OCI-M2 (cell line): ENCODE measurements around the gene COL26A1.
"Not testable (repeated sequence)": the region's sequence is repeated elsewhere in the genome, so short reads cannot be mapped to it uniquely, and the experiment has no call there.

Experiments
- DNase-seq: peaks from one replicate; lab custom pipeline; 2025; ENCODE audit not compliant: unreplicated experiment; lab: John Stamatoyannopoulos, UW

Gene COL26A1

DNA sequence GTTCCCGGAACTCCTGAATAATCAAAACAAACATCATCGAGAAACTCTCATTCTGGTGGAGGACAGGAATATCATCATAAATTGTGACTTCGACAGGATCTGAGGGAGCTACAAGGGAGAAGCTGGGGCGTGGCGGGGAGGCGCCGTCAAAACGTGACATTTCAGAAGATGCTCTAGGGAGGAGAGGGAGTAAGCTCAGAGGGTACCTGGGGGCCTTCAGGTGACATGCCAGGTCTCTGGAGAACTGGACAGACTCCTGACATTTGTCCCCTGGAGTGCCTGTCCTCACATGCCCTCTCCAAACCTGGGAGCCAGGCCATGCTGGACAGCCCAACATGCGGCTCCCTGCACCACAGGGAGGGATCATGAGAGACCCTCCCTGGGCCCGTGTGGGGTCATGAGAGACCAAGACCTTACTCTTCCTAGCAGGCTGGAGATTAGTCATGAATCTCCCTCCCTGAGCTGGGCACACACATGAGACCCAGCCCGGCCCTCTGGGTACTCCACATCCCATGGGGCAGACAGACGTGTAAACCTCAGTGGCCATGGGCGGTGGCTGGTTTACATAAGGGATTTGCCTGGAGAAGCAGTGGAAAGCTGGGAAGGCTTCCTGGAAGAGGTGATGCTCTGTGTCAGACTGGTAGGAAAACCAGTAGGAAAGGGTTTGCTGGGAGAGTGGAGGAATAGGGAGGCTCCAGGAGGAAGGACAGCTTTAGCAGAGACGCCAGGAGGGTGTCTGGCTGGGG, 185.4 kb downstream of the COL26A1 start:
- no peak for DNase-seq

DNA sequence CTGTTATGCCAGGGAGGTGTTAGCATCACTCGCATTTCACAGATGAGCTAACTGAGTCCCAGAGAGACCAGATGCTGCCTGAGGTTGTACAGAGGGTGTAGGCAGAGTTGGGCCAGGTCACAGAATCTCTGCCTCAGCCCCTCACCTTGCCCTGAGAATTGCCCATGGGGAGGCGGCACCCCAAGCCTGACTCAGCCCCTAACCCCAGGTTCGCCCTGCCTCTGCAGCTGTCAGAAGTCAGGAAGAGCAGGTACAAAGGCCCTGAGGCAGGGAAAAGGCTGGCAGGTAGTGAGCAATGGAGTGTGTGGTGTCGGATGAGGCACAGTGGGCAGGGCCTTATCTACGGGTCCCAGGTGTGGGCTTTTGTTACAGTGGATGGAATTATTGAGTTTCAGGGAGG, 187.1 kb downstream of the COL26A1 start:
- DNase-seq = no peak

GRCh38 chr7:101550641-101551541, 188.2 kb downstream of the COL26A1 start:
- DNase-seq = no peak

DNA sequence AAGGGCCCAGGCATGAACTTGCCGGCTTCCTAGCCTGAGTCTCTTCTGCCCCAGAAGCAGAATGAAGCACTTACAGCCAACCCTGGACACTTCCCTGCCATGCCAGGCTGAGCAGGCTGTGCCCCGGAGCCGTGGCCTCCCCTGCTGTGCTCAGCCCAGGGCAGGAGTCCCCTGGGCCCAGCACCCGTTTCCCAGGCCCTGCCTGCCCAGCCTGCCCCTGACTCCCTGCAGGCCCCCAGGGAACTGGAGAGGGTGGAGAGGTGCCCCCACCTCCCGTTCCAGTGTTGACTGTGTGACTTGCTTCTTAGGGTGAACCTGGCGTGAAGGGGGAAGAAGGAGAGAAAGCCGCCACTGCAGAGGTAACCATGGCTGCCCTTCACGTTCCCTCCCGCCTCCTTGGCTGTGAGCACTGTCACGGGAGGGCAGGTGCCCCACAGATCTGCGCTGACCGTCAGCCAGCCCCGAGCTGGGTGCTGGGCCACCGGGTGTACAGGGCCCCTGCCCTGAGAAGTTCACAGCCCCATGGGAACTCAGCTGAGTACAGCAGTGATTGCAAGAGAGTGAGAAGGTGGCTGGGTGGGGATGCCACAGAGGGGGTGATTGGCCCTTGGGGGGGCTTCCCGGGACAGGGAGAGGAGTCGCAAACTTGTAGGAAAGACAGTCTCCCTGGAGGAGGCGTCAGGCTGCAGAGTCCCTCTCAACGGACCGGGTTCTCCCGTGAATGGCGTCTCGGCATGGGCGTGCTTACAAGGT, 190.5 kb downstream of the COL26A1 start:
- DNase-seq = no peak

GRCh38 chr7:101553771-101554445, 191.2 kb downstream of the COL26A1 start:
- DNase-seq = no peak

DNA sequence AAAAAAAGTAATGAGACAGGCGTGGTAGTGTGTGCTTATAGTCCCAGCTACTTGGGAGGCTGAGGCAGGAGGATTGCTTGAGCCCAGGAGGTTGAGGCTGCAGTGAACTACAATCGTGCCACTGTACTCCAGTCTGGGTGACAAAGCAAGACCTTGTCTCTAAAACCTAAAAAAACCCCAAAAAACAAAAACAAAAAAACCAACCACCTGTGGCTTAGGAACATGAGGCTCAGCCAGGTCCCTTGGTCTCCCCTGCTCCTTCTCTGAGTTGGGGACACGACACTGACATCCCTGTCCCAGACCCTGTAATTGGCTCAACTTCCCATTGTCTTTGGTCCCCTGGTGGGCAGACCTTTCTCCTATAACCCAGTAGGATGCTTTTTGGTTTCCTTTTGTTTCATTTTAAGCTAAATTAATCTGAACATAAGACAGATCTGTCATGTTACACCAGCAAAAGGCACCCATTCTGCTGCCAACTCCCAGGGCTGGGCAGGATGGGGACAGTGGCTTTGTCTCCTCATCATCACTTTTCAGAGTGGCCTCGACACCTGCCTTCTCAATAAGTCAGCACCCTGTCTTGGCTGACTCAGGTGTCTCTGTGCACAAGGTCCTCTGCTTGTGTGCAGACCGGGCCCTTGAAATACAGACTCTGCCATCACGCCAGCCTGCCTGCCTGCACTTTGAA, 192.1 kb downstream of the COL26A1 start:
- DNase-seq = no peak

DNA sequence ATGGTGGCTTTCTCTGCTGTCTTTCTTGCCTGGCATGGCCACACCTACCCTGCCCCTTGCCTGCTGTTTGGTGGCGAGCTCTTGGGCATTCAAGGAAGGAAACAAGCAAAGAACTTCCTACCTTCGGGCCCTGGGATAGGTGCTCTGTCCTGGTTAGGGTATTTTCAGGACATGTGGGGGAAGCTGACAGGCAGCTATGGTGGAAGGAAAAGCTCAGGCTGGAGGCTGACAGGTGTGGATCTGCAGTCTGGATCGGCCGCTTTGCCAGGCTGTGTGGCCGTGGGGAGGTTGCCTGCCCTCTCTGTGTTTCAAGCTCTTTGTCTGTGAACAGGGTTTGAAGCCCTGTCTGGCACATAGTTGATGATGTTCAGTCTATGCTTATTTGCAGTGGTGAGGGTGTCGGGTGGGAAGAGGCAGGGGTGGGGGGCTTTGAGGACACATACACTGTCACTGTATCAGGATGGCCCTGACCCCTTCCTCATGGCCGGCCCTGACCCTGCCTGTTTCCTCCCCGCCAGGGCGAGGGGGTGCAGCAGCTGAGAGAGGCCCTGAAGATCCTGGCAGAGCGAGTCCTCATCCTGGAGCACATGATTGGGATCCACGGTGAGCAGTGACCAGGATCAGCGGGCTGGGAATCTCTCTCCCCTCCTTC, 192.7 kb downstream of the COL26A1 start:
- DNase-seq = no peak

GRCh38 chr7:101555921-101556275, 193.2 kb downstream of the COL26A1 start:
- no peak for DNase-seq

DNA sequence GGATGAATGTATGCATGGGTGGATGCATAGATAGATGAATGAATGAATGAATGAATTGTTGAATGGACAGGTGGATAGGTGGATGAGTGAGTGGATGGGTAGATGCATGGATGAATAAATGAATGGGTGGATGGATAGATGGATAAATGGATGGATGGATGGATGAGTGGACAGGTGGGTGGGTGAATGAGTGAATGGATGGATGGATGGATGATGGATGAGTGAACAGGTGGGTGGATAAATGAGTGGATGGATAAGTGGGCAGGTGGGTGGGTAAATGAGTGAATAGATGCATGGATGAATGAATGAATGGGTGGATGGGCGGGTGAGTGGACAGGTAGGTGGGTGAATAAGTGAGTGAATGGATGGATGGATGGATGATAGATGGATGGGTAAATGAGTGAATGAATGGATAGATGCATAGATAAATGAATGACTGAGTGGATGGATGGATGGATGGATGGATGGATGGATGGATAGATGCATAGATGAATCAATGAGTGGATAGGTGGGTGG, 193.8 kb downstream of the COL26A1 start:
- DNase-seq = no peak

GRCh38 chr7:101557421-101557820, 194.7 kb downstream of the COL26A1 start:
- no peak for DNase-seq

DNA sequence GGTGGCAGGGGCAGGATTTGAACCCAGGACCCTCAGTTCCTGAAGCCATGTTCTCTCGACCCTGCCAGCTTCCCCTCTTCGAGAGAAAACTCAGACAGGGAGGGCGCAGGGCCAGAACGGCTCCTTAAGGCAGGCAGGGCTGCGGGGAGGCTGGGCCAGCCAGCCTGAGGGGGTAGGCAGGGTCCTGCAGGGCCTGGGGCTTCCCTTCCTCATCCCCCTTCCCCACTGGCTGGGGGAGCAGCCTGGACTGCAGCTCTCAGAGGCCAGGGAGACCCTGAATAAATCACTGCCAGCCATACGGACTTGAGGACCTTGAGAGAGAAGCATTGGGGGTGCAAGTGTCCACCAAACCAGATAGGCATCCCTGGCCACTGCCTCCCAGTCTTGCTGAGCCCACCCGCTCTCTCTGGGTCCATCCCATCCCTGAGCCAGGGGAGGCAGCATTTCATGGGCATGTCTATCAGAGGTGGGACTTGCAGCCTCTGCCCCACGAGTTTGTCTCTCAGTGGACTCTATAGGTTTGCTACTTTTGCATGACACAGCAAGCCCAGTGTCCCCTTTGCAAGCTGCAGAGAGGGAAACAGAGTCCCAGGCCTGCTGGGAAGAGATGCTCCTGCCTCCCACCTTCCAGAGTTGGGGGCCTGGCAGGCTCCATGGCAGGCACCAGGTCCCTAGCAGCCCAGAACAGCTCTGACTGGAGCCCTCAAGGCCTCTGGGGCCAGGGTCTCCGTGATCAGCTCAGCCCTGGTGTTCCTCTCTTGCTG, 195.5 kb downstream of the COL26A1 start:
- DNase-seq = no peak

- DNase-seq = no peak
Measured at GRCh38 chr7:101558742-101559325, 196.2 kb downstream of the COL26A1 start.

DNA sequence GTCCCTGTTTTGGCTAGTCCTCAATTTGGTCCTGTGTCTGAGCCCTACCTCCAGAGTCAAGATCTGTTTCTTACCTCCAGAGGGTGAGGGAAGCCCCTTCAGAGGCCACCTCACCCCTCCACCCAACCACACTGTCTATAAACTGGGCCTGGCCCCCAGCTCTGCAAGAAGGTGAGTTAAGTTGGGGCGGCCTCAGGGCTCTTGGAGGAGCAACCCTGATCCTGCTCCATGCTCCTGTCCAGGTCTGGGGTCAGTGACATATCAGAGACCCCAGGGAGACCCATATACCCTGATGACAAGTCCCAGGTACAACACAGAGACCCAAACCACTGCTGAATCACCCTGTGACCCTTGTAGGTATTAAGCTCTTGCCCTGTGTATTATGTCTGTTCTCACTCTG, 196.9 kb downstream of the COL26A1 start:
- DNase-seq = no peak

GRCh38 chr7:101560021-101560420, 197.3 kb downstream of the COL26A1 start:
- DNase-seq = not testable (repeated sequence)

DNA sequence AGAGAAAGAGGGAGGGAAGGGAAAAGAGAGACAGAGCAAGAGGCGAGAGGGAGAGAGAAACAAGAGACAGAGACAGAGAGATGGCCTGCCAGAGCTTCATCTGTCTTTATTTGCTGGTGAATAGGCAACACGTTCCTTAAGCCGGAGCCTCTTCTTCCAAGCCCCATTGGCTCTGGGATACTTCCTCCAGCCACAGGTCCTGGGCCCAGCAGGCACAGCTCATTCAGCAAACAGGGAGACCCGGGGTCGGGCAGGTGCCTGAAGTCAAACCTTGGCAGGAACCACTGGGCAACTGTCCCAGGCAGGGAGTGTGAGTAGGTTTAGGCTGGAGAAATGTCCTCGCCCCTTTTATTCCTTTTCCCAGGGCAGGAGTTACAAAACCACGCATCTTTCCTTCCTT, 198.2 kb downstream of the COL26A1 start:
- DNase-seq = no peak

- DNase-seq = not testable (repeated sequence)
Measured at GRCh38 chr7:101561293-101561692, 198.6 kb downstream of the COL26A1 start.

DNA sequence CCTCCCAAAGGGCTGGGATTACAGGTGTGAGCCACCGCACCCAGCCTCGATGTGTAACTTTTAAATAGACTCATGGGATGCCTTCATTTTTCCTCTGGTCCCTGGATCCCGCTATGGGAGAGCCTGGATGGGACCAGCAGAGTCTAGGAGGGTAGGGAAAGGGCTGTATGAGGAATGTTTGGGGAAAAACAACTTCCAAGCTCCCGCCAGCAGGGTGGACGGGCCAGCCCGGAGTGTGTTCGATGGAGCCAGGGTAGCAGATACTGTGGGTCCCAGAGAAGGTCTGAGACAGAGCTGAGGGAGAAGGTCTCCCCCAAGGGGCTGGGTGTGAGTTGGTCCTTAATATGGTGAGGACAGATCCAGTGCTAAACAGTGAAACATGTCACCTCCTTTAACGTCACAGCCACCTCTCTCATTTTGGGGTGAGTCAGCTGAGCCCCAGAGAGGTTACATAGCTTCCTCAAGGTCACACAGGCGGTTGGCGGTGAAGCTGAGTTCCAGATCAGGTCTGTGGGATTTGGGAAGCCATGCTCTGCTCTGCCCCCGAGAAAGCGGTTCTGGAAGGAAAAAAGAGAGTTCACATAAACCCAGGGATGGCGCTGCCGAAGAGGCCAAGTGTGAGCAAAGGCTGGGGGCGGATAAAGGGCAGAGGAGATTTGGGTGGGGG, 200.0 kb downstream of the COL26A1 start:
- no peak for DNase-seq
